Fibroblast of skin of right quadriceps (primary cell): ENCODE data around the gene ZNF678.
"Not testable (repeated sequence)": the region's sequence is repeated elsewhere in the genome, so short reads cannot be mapped to it uniquely, and the experiment has no call there.

Source experiments
- DNase-seq: peaks from one replicate; pipeline ENCODE4 v3.0.0-alpha.2; 2013

Gene ZNF678

GRCh38 chr1:227563324-227564201 is at the start of gene ZNF678:
Gene ZNF678 (plus strand): TSS chr1:227563556. CDS start chr1:227650992, 87,436 bp downstream.
- peak; percentile 94 for DNase-seq

GRCh38 chr1:227518876-227519275 is 44.5 kb upstream of the ZNF678 start:
- DNase-seq = no peak

- no peak for DNase-seq
Measured at GRCh38 chr1:227521782-227522181, 41.6 kb upstream of the ZNF678 start.

GRCh38 chr1:227526524-227526923 is 36.8 kb upstream of the ZNF678 start:
- no peak for DNase-seq

GRCh38 chr1:227532019-227532619 is 31.2 kb upstream of the ZNF678 start:
- no peak for DNase-seq

- DNase-seq = no peak
Measured at GRCh38 chr1:227540170-227541098, 22.9 kb upstream of the ZNF678 start.

GRCh38 chr1:227541129-227541528 is 22.2 kb upstream of the ZNF678 start:
- DNase-seq = no peak

- DNase-seq = peak; percentile 4
Measured at GRCh38 chr1:227541796-227542152, 21.6 kb upstream of the ZNF678 start.

- peak; percentile 82 for DNase-seq
Measured at GRCh38 chr1:227542153-227543120, 20.9 kb upstream of the ZNF678 start.

GRCh38 chr1:227543283-227544066 is 19.9 kb upstream of the ZNF678 start:
- DNase-seq = no peak

- DNase-seq = no peak
Measured at GRCh38 chr1:227544067-227545050, 19.0 kb upstream of the ZNF678 start.

- DNase-seq = no peak
Measured at GRCh38 chr1:227545361-227545760, 18.0 kb upstream of the ZNF678 start.

GRCh38 chr1:227546059-227546458 is 17.3 kb upstream of the ZNF678 start:
- DNase-seq = no peak

GRCh38 chr1:227546598-227547309 is 16.6 kb upstream of the ZNF678 start:
- DNase-seq = no peak

- DNase-seq = no peak
Measured at GRCh38 chr1:227547310-227548118, 15.8 kb upstream of the ZNF678 start.

- no peak for DNase-seq
Measured at GRCh38 chr1:227548119-227548397, 15.3 kb upstream of the ZNF678 start.

GRCh38 chr1:227548448-227548847 is 14.9 kb upstream of the ZNF678 start:
- DNase-seq = no peak

- no peak for DNase-seq
Measured at GRCh38 chr1:227549892-227550291, 13.5 kb upstream of the ZNF678 start.

- DNase-seq = not testable (repeated sequence)
Measured at GRCh38 chr1:227551881-227552280, 11.5 kb upstream of the ZNF678 start.
